Lower lobe of right lung (tissue), 2 donors: ENCODE measurements around the gene ANKHD1. TPM values are rescaled to one million over a fixed set of nuclear protein-coding genes. Genes with fewer than 3 reads are reported as not detected.
A peak's percentile ranks its signal among the peaks of the same experiment; 100 is the strongest.

Source experiments
- ATAC-seq, 2 donors: fragments of 200-7000 bp; cut with Tn5 transposase; one replicate each; pipeline ENCODE4 v1.9.1; 2020 to 2022; ENCODE audit warnings: mild to moderate bottlenecking in 2 of 2, moderate library complexity in 2 of 2
- DNase-seq: peaks from one replicate; pipeline ENCODE4 v3.0.0-alpha.2; 2020
- H3K27ac ChIP-seq: fragments of 200-600 bp; one replicate; pipeline ENCODE4 v1.8.0; 2022
- H3K27me3 ChIP-seq: fragments of 200-600 bp; one replicate; pipeline ENCODE4 v1.8.0; 2022; ENCODE audit warnings: low read depth
- H3K36me3 ChIP-seq: fragments of 200-600 bp; one replicate; pipeline ENCODE4 v1.8.0; 2022; ENCODE audit warnings: mild to moderate bottlenecking
- H3K4me1 ChIP-seq: fragments of 200-600 bp; one replicate; pipeline ENCODE4 v1.8.0; 2022
- H3K4me3 ChIP-seq: fragments of 200-600 bp; one replicate; pipeline ENCODE4 v1.8.0; 2022; ENCODE audit warnings: mild to moderate bottlenecking
- H3K9me3 ChIP-seq: fragments of 200-600 bp; one replicate; pipeline ENCODE4 v1.8.0; 2022
- intact Hi-C: fragments of 100-400 bp; cut with DNase I; formaldehyde crosslinking; loops from one replicate; pipeline ENCODE4 v1.11.0; 2022
- total RNA-seq: library from RNA; stranded (reverse); fragmentation: NEBNext Ultra II Directional; extraction: Animal tissue kit (Norgen Biotek cat#: 25700); gene quantifications from one replicate; pipeline ENCODE4 v1.2.1, GENCODE V29; 2021
- TF ChIP-seq, protein P1 (sequence below): fragments of 200-600 bp; IDR thresholded peaks from one replicate; pipeline ENCODE4 v1.8.0; 2022; ENCODE audit warnings: antibody characterized with exemption, mild to moderate bottlenecking
- donor health status: DM: no; HTN: yes; CAD: no; lungs with severe emphysema.

The ANKHD1 gene
- total RNA-seq, 1 donor from 2014 or later = 133 TPM

DNA sequence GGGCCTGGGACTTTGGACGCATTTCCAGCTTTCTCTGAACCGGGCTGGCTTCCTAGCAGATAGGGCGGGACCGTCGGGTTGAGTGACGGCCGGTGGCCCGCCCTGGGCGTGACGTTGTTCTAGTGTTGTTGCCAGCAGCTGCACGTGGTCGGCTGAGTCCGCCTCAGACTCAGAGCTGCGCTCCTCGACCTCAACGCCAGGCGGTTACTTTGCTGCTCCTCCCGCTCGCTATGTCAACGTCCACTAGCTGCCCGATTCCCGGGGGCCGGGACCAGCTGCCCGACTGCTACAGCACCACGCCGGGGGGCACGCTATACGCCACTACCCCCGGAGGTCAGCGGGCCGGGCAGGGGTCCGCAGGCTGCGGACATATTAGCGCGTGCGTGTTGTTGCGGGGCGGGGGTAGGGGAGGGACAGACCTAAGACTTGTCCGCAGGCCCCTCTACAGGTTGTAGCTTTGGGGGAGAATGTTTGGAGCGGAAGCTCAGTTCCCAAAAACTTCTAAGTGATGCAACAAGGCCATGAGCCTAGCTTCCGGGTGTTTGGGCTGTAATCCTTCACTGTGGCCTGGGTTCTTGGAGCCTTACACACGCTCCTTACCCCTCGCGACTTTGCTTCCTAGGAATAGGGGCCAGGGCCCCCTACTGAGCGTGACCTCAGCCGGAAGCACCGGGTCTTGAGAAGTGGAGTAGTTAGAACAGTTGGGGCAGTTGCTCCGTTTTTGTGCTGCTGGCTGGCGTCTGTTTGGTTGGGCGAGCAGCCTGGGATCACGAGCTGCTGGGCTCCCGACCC is 146.1 kb downstream of the ANKHD1 start, which contains the start of gene EIF4EBP3:
TSS of gene EIF4EBP3 (plus strand) at position 155 of the 792 bp plus-strand sequence. CDS start at position 231, 76 bp downstream.
- H3K4me3 ChIP-seq = peak within 1 kb of the TSS; percentile 61
- intact Hi-C loops = no loop called here
- H3K27ac ChIP-seq = peak within 1 kb of the TSS; percentile 96
- no peaks in the 10 kb centered on the region for H3K9me3 ChIP-seq
- TF ChIP-seq, protein P1, sequence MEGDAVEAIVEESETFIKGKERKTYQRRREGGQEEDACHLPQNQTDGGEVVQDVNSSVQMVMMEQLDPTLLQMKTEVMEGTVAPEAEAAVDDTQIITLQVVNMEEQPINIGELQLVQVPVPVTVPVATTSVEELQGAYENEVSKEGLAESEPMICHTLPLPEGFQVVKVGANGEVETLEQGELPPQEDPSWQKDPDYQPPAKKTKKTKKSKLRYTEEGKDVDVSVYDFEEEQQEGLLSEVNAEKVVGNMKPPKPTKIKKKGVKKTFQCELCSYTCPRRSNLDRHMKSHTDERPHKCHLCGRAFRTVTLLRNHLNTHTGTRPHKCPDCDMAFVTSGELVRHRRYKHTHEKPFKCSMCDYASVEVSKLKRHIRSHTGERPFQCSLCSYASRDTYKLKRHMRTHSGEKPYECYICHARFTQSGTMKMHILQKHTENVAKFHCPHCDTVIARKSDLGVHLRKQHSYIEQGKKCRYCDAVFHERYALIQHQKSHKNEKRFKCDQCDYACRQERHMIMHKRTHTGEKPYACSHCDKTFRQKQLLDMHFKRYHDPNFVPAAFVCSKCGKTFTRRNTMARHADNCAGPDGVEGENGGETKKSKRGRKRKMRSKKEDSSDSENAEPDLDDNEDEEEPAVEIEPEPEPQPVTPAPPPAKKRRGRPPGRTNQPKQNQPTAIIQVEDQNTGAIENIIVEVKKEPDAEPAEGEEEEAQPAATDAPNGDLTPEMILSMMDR = peak; percentile 63
- peak; percentile 97 for DNase-seq
- peak; percentile 98 for ATAC-seq
- peaks cover 37% of the 10 kb centered on the region for H3K4me1 ChIP-seq
- H3K36me3 ChIP-seq = peaks cover 63% of the 10 kb centered on the region
- no peaks in the 10 kb centered on the region for H3K27me3 ChIP-seq

DNA sequence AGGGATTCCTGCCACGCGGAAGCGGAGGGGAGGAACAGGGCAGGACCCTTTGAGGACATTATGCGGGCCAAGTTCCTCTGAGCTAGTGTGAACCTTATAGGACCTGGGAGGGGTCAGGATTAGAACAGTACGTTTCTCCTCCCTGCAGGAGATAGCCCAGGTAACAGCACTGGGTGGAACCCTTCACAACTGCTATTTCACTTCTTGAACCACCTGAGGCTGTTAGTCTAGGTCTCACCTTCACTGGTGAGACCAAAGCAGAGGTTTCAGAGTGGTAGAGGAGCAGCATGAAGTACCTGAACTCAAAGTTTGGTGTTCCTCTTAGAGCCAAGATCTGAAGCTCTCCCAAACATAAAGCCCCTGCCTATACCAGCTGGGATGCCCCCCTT is 146.7 kb downstream of the ANKHD1 start:
- intact Hi-C loops = no loop called here
- peaks cover 37% of the 10 kb centered on the region for H3K4me1 ChIP-seq
- no peaks in the 10 kb centered on the region for H3K9me3 ChIP-seq
- DNase-seq = no peak
- H3K27me3 ChIP-seq = no peaks in the 10 kb centered on the region
- H3K4me3 ChIP-seq = peak overlapping the region; percentile 61
- peaks cover 58% of the 10 kb centered on the region for H3K36me3 ChIP-seq
- peak overlapping the region; percentile 96 for H3K27ac ChIP-seq
- peak; percentile 72 to 76 for ATAC-seq
- TF ChIP-seq, protein P1 = no peak

DNA sequence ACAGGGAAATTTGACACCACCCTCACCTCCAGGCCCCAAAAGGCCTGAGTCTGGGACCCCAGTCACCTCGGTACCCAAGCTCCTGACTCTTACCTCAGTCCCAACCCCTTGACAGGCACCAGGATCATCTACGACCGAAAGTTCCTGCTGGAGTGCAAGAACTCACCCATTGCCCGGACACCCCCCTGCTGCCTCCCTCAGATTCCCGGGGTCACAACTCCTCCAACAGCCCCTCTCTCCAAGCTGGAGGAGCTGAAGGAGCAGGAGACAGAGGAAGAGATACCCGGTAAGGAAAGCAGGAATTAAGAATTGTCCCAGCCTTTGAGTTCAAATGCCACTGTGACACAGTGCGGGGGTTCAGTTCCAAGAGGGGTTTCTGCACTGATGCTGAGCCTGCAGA is 147.2 kb downstream of the ANKHD1 start:
- Histone ChIP-seq H3K36me3 (peaks cover 53% of the 10 kb centered on the region), H3K27ac (peak overlapping the region; percentile 96), H3K4me1 (peaks cover 38% of the 10 kb centered on the region), H3K4me3 (peak overlapping the region; percentile 61), H3K9me3 (no peaks in the 10 kb centered on the region), H3K27me3 (no peaks in the 10 kb centered on the region)
- TF ChIP-seq, protein P1 = no peak
- DNase-seq = no peak
- ATAC-seq = no peak
- intact Hi-C loops = no loop called here

- Histone ChIP-seq H3K27ac (peak overlapping the region; percentile 96), H3K9me3 (no peaks in the 10 kb centered on the region), H3K4me3 (no peak overlapping the region), H3K36me3 (peaks cover 46% of the 10 kb centered on the region), H3K4me1 (peaks cover 45% of the 10 kb centered on the region), H3K27me3 (no peaks in the 10 kb centered on the region)
- DNase-seq (no peak), ATAC-seq (peak in 1 of 2 donors; percentile 14)
- intact Hi-C loops = no loop called here
- TF ChIP-seq, protein P1 = no peak
Measured at GRCh38 chr5:140549237-140550144, 147.9 kb downstream of the ANKHD1 start.
